Kidney epithelial cell (primary cell): ENCODE data around the gene EFL1. TPM values are rescaled to one million over a fixed set of nuclear protein-coding genes. Genes with fewer than 3 reads are reported as not detected.
"Not testable (repeated sequence)": the region's sequence is repeated elsewhere in the genome, so short reads cannot be mapped to it uniquely, and the experiment has no call there.

ENCODE experiments used
- DNase-seq: peaks from one replicate; pipeline ENCODE4 v3.0.0-alpha.2; 2010; ENCODE audit warnings: low read depth
- H3K27me3 ChIP-seq: 2 replicates; pipeline ENCODE4 v1.6.0; 2011; ENCODE audit warnings: low read length; ENCODE audit not compliant: control insufficient read depth, insufficient read depth
- H3K36me3 ChIP-seq: 2 replicates; pipeline ENCODE4 v1.5.1; 2011; ENCODE audit warnings: low read length; ENCODE audit not compliant: control insufficient read depth, insufficient read depth
- H3K4me3 ChIP-seq: 2 replicates; pipeline ENCODE4 v1.5.1; 2011; ENCODE audit warnings: low read depth, mild to moderate bottlenecking, control low read depth, low read length
- CTCF ChIP-seq: IDR thresholded peaks from 2 replicates; pipeline ENCODE4 v1.5.1; 2011; ENCODE audit warnings: mild to moderate bottlenecking, moderate library complexity, low read length, control low read depth, inconsistent platforms; ENCODE audit not compliant: insufficient read depth, poor library complexity, severe bottlenecking
- total RNA-seq: library from RNA; depleted of rRNA; stranded (reverse); fragments of >200 nt; gene quantifications from 2 replicates; pipeline ENCODE4 v1.2.3, GENCODE V29; 2015

The EFL1 gene
- total RNA-seq, 1 donor from 2014 or later, result 21.8 TPM

DNA sequence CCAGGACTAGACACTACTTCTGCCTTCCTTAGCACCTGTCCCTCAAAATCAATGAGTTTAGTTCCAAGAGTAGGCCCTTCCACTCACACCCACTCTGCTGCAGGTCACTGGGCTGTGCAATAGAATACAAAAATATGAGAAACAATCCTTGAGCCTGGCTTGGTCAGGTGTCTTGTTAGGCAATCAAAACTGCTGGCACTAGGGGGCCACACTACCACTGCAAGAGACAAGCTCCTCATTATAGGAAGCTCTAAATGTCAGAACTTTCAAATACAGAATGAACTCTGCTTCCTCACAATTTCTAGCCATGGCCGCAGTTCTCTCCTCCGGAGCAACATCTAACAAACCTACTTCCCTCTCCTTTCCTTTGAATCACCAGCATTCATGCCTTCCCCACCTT is 41.0 kb downstream of the EFL1 start:
- not testable (repeated sequence) for DNase-seq, H3K36me3 ChIP-seq, H3K27me3 ChIP-seq, H3K4me3 ChIP-seq
- TF ChIP-seq CTCF, result peak; percentile 28

- not testable (repeated sequence) for H3K36me3 ChIP-seq, H3K27me3 ChIP-seq, DNase-seq, H3K4me3 ChIP-seq
Measured at GRCh38 chr15:82216092-82216491, 46.4 kb downstream of the EFL1 start.

DNA sequence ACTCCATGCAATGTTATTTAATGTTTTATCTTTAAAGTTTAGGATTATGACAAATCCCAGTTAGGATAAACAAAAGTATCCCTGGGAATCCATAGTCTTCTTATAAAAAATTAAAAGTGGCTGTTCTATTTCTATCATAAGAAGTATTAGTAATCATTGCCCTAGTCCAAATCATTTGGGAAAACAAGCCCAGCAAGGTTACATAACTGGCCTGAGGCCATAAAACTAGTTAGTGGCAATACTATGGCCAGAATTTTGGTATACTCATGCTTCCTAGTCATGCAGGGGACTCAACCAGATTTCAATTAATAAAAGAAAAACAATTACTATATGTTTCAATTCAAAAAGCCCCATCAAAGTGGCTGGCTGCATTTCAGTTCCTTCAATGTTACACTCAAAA is 50.3 kb downstream of the EFL1 start:
- DNase-seq, H3K4me3 ChIP-seq, H3K36me3 ChIP-seq, H3K27me3 ChIP-seq: not testable (repeated sequence)

DNA sequence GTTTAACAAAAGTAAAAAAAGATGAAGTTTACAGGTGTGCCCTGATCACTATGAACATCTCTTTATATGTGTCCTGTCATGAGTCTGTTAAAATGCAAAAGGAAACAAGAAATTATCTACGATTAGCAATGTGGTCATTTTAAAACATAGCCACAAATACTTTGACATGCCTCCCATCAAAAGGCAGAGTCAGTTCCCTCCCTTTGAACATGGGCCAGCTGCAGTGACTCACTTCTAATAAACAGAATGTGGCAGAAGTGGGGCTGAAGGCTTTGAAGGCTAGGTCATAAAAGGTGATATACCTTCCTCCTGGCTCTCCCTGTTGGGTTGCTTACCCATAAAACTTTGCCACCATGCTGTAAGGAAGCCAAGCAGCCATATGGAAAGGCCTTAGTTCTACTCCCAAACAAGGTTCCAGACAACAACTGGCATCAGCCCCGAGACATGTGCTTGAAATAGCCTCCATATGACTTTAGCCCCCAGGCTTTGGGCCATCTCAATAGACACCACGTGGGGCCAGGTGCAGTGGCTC is 52.4 kb downstream of the EFL1 start:
- H3K4me3 ChIP-seq, H3K27me3 ChIP-seq, DNase-seq, H3K36me3 ChIP-seq: not testable (repeated sequence)

DNA sequence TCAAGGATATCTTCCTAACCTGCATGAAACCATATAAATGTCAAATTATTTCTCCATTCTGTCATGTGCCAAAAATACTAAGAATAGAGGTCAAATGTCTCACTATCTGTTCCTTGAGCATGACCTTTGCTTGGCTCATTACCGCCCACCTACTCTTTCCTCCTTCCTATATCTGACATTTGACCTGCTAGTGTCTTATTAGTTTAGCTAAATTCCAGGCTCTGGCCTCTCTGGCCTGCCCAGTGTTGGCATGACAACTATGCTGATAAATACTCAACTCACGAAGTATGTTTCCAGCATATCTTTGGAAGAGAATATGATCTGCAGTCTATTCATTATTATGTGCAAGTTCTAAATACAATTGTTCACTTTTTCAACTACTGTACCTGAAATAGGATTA is 58.0 kb downstream of the EFL1 start:
- not testable (repeated sequence) for H3K27me3 ChIP-seq, H3K36me3 ChIP-seq, DNase-seq, H3K4me3 ChIP-seq

GRCh38 chr15:82197733-82198594 is 64.6 kb downstream of the EFL1 start:
- no peak for DNase-seq
- Histone ChIP-seq H3K27me3 (no peaks in the 10 kb centered on the region), H3K36me3 (no peaks in the 10 kb centered on the region), H3K4me3 (no peak overlapping the region)
- TF ChIP-seq CTCF, result peak; percentile 79

- Histone ChIP-seq H3K36me3 (no peaks in the 10 kb centered on the region), H3K27me3 (no peaks in the 10 kb centered on the region), H3K4me3 (no peak overlapping the region)
- no peak for TF ChIP-seq CTCF
- DNase-seq, result no peak
Measured at GRCh38 chr15:82196353-82196752, 66.2 kb downstream of the EFL1 start.

DNA sequence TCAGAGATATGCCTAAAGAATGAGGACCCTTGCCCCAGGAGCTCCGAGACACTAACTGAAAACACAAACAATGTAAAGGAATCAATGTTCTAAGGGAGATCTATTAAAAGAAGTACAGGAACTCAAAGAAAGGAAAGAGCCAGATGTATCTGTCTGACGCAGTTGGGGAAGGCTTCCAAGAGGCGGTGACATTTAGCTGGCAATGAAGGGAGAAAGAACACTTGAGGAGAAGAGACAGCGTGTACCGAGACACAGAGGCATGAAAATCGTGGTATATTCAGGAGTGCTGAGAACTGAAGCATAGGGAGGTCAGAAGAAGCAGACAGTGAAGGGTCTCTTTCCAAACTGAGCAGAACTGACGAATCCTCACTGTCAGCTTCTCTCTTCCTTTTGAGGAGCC is 66.7 kb downstream of the EFL1 start:
- not testable (repeated sequence) for H3K27me3 ChIP-seq, DNase-seq, H3K36me3 ChIP-seq, H3K4me3 ChIP-seq

DNA sequence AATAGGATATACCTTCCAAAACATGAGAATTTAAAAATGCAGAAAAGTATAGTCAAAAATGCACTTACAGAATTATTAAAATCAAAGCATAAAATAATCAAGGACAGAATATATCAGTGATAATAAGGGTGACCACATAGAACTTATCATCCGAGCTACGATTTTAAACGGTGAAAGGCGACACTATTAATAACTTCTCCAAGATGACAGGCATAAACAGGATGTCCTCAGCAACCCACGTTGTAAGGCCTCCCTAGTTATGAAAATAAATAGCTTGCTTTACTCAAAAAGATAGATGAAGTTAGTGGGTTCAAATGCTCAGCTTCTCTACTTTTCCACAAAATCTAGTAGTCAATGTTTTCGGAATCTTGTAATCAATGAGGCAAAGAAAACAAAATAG is 68.0 kb downstream of the EFL1 start:
- not testable (repeated sequence) for DNase-seq, H3K36me3 ChIP-seq, H3K4me3 ChIP-seq, H3K27me3 ChIP-seq

- DNase-seq, H3K36me3 ChIP-seq, H3K27me3 ChIP-seq, H3K4me3 ChIP-seq: not testable (repeated sequence)
Measured at GRCh38 chr15:82193435-82193834, 69.1 kb downstream of the EFL1 start.

DNA sequence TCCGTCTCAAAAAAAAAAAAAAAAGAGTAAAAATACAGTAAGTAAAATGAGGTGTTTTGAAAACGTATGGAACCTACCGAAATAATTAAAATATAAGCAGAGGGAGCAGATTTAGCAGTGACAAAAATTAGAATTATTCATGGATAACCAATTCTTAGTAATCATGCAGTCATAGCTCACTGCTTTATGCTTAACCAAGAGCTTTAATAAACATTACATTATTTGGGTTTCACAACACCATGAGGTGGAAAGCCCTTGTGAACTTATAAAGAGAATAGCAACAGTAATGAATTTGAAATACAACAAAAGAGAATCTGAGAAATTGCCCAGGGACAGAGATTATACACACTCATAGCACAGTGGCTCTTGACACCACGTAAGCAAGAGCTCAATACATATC is 70.1 kb downstream of the EFL1 start:
- not testable (repeated sequence) for H3K4me3 ChIP-seq, H3K36me3 ChIP-seq, DNase-seq, H3K27me3 ChIP-seq
